CD4-positive, alpha-beta T cell treated with Interleukin-1 beta for 1 hour (primary cell): ENCODE data around the gene RHD.
"Not testable (repeated sequence)": the region's sequence is repeated elsewhere in the genome, so short reads cannot be mapped to it uniquely, and the experiment has no call there.

ENCODE experiments used
- DNase-seq, 2 donors: peaks; one replicate each; pipeline ENCODE4 v3.0.0-alpha.2; 2020 to 2022

The RHD gene

GRCh38 chr1:25259813-25260212 lies 12.5 kb upstream of the RHD start:
- not testable (repeated sequence) for DNase-seq

GRCh38 chr1:25260336-25260735 lies 12.0 kb upstream of the RHD start:
- DNase-seq: not testable (repeated sequence)

- peak in 1 of 2 donors; percentile 8 for DNase-seq
Observed at GRCh38 chr1:25266554-25267287, 5.6 kb upstream of the RHD start.

- DNase-seq: peak; percentile 89 to 91
Observed at GRCh38 chr1:25267288-25268142, 4.8 kb upstream of the RHD start.

- DNase-seq: not testable (repeated sequence)
Observed at GRCh38 chr1:25268143-25268760, 4.1 kb upstream of the RHD start.

GRCh38 chr1:25275648-25276047 lies 3.3 kb downstream of the RHD start:
- DNase-seq: not testable (repeated sequence)

- DNase-seq: not testable (repeated sequence)
Observed at GRCh38 chr1:25277295-25277694, 5.0 kb downstream of the RHD start.

- DNase-seq: not testable (repeated sequence)
Observed at GRCh38 chr1:25278358-25278757, 6.0 kb downstream of the RHD start.

- not testable (repeated sequence) for DNase-seq
Observed at GRCh38 chr1:25278790-25279189, 6.5 kb downstream of the RHD start.

- not testable (repeated sequence) for DNase-seq
Observed at GRCh38 chr1:25279693-25280111, 7.4 kb downstream of the RHD start.

- DNase-seq: not testable (repeated sequence)
Observed at GRCh38 chr1:25285862-25286261, 13.6 kb downstream of the RHD start.

- not testable (repeated sequence) for DNase-seq
Observed at GRCh38 chr1:25287164-25287563, 14.9 kb downstream of the RHD start.

GRCh38 chr1:25288573-25289101 lies 16.3 kb downstream of the RHD start:
- not testable (repeated sequence) for DNase-seq

- peak in 1 of 2 donors; percentile 2 for DNase-seq
Observed at GRCh38 chr1:25290043-25290442, 17.7 kb downstream of the RHD start.

GRCh38 chr1:25293426-25293825 lies 21.1 kb downstream of the RHD start:
- not testable (repeated sequence) for DNase-seq

GRCh38 chr1:25294889-25295826 lies 22.8 kb downstream of the RHD start:
- not testable (repeated sequence) for DNase-seq

- not testable (repeated sequence) for DNase-seq
Observed at GRCh38 chr1:25296501-25296900, 24.2 kb downstream of the RHD start.

GRCh38 chr1:25300729-25301128 lies 28.4 kb downstream of the RHD start:
- not testable (repeated sequence) for DNase-seq

GRCh38 chr1:25302330-25302729 lies 30.0 kb downstream of the RHD start:
- DNase-seq: not testable (repeated sequence)

- DNase-seq: not testable (repeated sequence)
Observed at GRCh38 chr1:25304936-25305335, 32.6 kb downstream of the RHD start.

- DNase-seq: not testable (repeated sequence)
Observed at GRCh38 chr1:25308168-25308567, 35.9 kb downstream of the RHD start.

GRCh38 chr1:25309085-25309484 lies 36.8 kb downstream of the RHD start:
- DNase-seq: not testable (repeated sequence)
